ENCODE results near the gene MRFAP1L1. TPM values are rescaled to one million over a fixed set of nuclear protein-coding genes. Genes with fewer than 3 reads are reported as not detected.

MRFAP1L1 gene
- total and polyA plus RNA-seq, 2 donors from 2014 or later: 57.1 to 69.1 TPM

DNA sequence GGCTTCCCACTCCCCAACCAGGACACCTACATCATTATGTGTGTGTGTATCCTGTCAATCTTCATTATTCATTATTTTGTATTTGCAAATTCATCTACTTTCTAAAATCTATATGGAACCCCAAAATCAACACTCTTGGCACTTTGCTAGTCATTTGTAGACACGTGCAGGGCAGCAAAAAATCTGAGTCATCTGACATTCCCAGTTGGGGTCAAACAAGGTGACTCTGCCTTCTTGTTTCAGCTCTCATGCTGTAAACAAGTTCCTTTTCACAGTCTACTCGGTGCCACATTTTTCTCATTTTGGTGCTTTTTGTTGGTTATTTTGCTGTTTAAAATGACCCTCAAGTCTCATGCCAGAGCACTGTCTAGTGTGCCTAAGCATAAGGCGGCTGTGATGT lies 5.9 kb downstream of the MRFAP1L1 start:
- Histone ChIP-seq H3K4me1 (ENCODE audit: control insufficient read depth in 2 of 3, insufficient read depth in 2 of 3, low read depth in 1 of 3, low read length in 3 of 3) (peaks cover 0 to 13% (median 9%) of the 10 kb centered on the region in 3 donors), H3K27ac (ENCODE audit: low read depth in 2 of 2, low read length in 2 of 2) (no peak overlapping the region), H3K27me3 (ENCODE audit: control insufficient read depth, insufficient read depth, low read length) (no peaks in the 10 kb centered on the region), H3K9me3 (ENCODE audit: control insufficient read depth in 2 of 3, insufficient read depth in 1 of 3, low read length in 3 of 3) (no peaks in the 10 kb centered on the region), H3K4me3 (ENCODE audit: low read length in 3 of 3) (no peak overlapping the region), H3K36me3 (ENCODE audit: control insufficient read depth in 2 of 3, insufficient read depth in 3 of 3, low read length in 3 of 3) (peaks cover 5 to 7% (median 7%) of the 10 kb centered on the region in 3 donors), H3K9ac (ENCODE audit: low read length in 3 of 3) (no peak overlapping the region)
- intact Hi-C loops (cut with DNase I): no loop called here
- FAIRE-seq (no peak), DNase-seq (no peak)
- TF ChIP-seq, protein P1, sequence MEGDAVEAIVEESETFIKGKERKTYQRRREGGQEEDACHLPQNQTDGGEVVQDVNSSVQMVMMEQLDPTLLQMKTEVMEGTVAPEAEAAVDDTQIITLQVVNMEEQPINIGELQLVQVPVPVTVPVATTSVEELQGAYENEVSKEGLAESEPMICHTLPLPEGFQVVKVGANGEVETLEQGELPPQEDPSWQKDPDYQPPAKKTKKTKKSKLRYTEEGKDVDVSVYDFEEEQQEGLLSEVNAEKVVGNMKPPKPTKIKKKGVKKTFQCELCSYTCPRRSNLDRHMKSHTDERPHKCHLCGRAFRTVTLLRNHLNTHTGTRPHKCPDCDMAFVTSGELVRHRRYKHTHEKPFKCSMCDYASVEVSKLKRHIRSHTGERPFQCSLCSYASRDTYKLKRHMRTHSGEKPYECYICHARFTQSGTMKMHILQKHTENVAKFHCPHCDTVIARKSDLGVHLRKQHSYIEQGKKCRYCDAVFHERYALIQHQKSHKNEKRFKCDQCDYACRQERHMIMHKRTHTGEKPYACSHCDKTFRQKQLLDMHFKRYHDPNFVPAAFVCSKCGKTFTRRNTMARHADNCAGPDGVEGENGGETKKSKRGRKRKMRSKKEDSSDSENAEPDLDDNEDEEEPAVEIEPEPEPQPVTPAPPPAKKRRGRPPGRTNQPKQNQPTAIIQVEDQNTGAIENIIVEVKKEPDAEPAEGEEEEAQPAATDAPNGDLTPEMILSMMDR (IDR thresholded peaks at IDR 0.05; ENCODE audit: borderline replicate concordance, extremely low read depth, insufficient read depth): no peak

DNA sequence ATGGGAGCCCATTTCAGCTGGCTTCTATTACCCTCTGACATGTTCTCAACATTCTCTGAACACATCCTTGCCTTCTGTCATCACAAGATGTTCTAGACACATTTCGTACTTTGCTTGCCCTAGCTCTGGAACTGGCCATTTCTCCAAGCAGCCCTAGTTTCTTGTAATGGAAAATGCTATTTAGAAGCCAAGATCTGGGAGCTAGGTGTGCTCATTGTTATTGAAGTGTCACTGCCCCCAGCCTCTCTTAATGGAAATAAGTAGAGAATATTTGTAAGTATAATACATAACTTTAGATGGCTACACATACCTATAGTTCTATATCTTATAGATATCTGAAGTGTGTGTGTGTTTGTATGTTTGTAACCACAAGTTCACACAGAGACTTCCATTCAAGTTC lies 6.9 kb downstream of the MRFAP1L1 start:
- Histone ChIP-seq H3K27me3 (ENCODE audit: control insufficient read depth, insufficient read depth, low read length) (no peaks in the 10 kb centered on the region), H3K27ac (ENCODE audit: low read depth in 2 of 2, low read length in 2 of 2) (no peak overlapping the region), H3K9ac (ENCODE audit: low read length in 3 of 3) (no peak overlapping the region), H3K4me1 (ENCODE audit: control insufficient read depth in 2 of 3, insufficient read depth in 2 of 3, low read depth in 1 of 3, low read length in 3 of 3) (peaks cover 0 to 8% (median under 1%) of the 10 kb centered on the region in 3 donors), H3K9me3 (ENCODE audit: control insufficient read depth in 2 of 3, insufficient read depth in 1 of 3, low read length in 3 of 3) (no peaks in the 10 kb centered on the region), H3K36me3 (ENCODE audit: control insufficient read depth in 2 of 3, insufficient read depth in 3 of 3, low read length in 3 of 3) (peaks cover 5 to 7% (median 7%) of the 10 kb centered on the region in 3 donors), H3K4me3 (ENCODE audit: low read length in 3 of 3) (no peak overlapping the region)
- DNase-seq (no peak), FAIRE-seq (no peak)
- intact Hi-C loops (cut with DNase I): no loop called here
- TF ChIP-seq, protein P1 (IDR thresholded peaks at IDR 0.05; ENCODE audit: borderline replicate concordance, extremely low read depth, insufficient read depth): no peak

DNA sequence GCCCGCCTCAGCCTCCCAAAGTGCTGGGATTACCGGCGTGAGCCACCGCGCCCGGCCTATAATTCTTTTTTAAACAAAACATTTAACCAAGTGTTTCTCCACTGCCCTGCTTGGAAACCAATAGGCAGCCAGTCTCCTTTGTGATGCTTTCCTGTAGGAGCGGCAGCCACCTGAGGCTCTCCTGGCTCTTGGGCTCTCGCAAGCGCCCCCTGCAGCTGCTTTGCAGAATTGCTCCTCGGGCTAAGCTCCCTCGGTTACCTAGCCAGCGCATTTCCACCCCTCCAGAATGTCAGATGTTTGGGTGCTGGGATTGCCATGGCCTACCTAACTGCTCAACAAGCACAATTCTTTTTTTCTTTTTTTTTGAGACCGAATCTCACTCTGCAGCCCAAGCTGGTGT lies 8.3 kb downstream of the MRFAP1L1 start:
- no peak overlapping the region for H3K27ac ChIP-seq (ENCODE audit: low read depth in 2 of 2, low read length in 2 of 2)
- DNase-seq (no peak), FAIRE-seq (no peak)
- no peak overlapping the region for H3K4me3 ChIP-seq (ENCODE audit: low read length in 3 of 3)
- H3K36me3 ChIP-seq (ENCODE audit: control insufficient read depth in 2 of 3, insufficient read depth in 3 of 3, low read length in 3 of 3): peaks cover 5 to 7% (median 7%) of the 10 kb centered on the region in 3 donors
- H3K4me1 ChIP-seq (ENCODE audit: control insufficient read depth in 2 of 3, insufficient read depth in 2 of 3, low read depth in 1 of 3, low read length in 3 of 3): peaks cover 0 to 3% (median 0%) of the 10 kb centered on the region in 3 donors
- no peak overlapping the region for H3K9ac ChIP-seq (ENCODE audit: low read length in 3 of 3)
- intact Hi-C loops (cut with DNase I): no loop called here
- no peaks in the 10 kb centered on the region for H3K27me3 ChIP-seq (ENCODE audit: control insufficient read depth, insufficient read depth, low read length)
- no peaks in the 10 kb centered on the region for H3K9me3 ChIP-seq (ENCODE audit: control insufficient read depth in 2 of 3, insufficient read depth in 1 of 3, low read length in 3 of 3)
- TF ChIP-seq, protein P1 (IDR thresholded peaks at IDR 0.05; ENCODE audit: borderline replicate concordance, extremely low read depth, insufficient read depth): no peak

DNA sequence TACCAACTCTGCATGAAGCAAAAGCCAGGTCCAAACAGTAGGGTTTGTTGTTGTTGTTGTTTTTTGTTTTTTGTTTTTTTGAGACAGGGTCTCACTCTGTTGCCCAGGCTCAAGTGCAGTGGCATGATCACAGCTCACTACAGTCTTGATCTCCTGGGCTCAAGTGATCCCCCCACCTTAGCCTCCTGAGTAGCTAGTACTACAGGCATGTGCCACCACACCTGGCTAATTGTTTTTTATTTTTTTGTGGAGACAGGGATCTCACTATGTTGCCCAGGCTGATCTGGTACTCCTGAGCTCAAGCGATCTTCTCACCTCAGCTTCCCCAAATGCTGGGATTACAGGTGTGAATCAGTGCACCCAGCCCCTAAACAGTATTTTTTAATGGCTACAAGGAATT lies 9.8 kb downstream of the MRFAP1L1 start:
- TF ChIP-seq, protein P1 (IDR thresholded peaks at IDR 0.05; ENCODE audit: borderline replicate concordance, extremely low read depth, insufficient read depth): no peak
- peaks cover 5 to 7% (median 5%) of the 10 kb centered on the region in 3 donors for H3K36me3 ChIP-seq (ENCODE audit: control insufficient read depth in 2 of 3, insufficient read depth in 3 of 3, low read length in 3 of 3)
- no peak for FAIRE-seq
- H3K27ac ChIP-seq (ENCODE audit: low read depth in 2 of 2, low read length in 2 of 2): no peak overlapping the region
- intact Hi-C loops (cut with DNase I): no loop called here
- H3K9ac ChIP-seq (ENCODE audit: low read length in 3 of 3): no peak overlapping the region
- no peak overlapping the region for H3K4me3 ChIP-seq (ENCODE audit: low read length in 3 of 3)
- no peaks in the 10 kb centered on the region for H3K9me3 ChIP-seq (ENCODE audit: control insufficient read depth in 2 of 3, insufficient read depth in 1 of 3, low read length in 3 of 3)
- no peak for DNase-seq
- H3K27me3 ChIP-seq (ENCODE audit: control insufficient read depth, insufficient read depth, low read length): no peaks in the 10 kb centered on the region
- peaks cover 0 to 3% (median 0%) of the 10 kb centered on the region in 3 donors for H3K4me1 ChIP-seq (ENCODE audit: control insufficient read depth in 2 of 3, insufficient read depth in 2 of 3, low read depth in 1 of 3, low read length in 3 of 3)

All from kidney (tissue), 14 donors.